Ramos (cell line): Measurements from ENCODE around the gene POLQ.
"Not testable (repeated sequence)": the region's sequence is repeated elsewhere in the genome, so short reads cannot be mapped to it uniquely, and the experiment has no call there.

Experiments used
- in situ Hi-C: fragments of 300-500 bp; cut with MboI; formaldehyde crosslinking; loops from one replicate; pipeline ENCODE4 v1.14.3; 2022; ENCODE audit warnings: low sequenced_read_pairs; ENCODE audit not compliant: unreplicated experiment

Gene POLQ

DNA sequence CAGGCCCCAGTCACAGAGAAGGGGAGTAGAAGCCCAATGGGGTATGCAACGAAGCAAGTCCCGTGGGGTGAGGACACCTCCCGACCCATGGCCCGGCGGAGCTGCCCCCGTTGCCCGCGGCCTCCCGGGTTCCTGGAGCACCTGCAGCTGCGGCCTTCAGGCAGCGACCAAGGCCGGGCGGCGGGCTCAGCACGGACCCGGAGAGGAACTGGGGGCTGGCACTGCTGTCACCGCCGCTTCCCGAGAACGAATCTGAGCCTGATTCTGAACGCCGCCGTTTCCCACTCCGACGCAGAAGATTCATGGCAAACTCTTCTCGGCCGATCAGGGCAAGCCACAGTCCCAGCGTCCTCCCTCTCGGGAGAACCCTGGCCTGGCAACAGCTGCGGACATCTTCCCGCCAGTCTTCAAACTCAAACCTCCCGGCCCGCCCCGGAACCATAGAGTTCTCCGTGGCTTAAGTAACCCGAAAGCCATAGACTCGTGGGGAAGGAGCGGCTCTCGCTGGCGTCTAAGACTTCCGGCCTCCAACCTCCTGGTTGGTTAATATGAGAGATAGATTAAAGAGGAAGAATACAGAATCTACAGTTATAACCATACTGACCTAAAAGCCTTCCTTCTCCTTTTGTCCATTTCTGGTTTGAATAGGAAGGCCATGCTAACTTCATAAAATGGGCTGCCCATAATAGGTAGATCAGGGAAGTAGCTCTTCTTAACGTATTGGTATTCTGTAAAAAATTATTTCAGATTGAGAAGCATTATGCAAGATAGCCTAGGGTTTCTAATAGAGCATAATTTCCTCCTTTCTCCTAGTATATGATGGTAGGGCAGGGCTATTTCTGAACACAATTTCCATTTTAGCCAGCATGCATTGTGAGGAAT, at the start of gene POLQ:
TSS of gene POLQ (minus strand) at position 415 of the 882 bp plus-strand sequence. CDS start at position 304, 111 bp downstream.
- in situ Hi-C loops = loop anchor here (5.0 to 10.0 kb wide), 2 partner anchors 449 to 711 kb away; no protein-coding TSS in a partner anchor

- in situ Hi-C loops = no loop called here
These were observed 49.1 kb upstream of the POLQ start for GRCh38 chr3:121594850-121595249.

GRCh38 chr3:121593806-121594205, 48.0 kb upstream of the POLQ start:
- in situ Hi-C loops = not testable (repeated sequence)

GRCh38 chr3:121592856-121593702, 47.3 kb upstream of the POLQ start, which contains the start of gene FBXO40:
Gene FBXO40 (plus strand): TSS chr3:121593379. CDS start chr3:121620576, 27,197 bp downstream.
- in situ Hi-C loops = no loop called here

GRCh38 chr3:121584418-121584817, 38.6 kb upstream of the POLQ start:
- in situ Hi-C loops = no loop called here

GRCh38 chr3:121581691-121582090, 35.9 kb upstream of the POLQ start:
- in situ Hi-C loops = no loop called here

DNA sequence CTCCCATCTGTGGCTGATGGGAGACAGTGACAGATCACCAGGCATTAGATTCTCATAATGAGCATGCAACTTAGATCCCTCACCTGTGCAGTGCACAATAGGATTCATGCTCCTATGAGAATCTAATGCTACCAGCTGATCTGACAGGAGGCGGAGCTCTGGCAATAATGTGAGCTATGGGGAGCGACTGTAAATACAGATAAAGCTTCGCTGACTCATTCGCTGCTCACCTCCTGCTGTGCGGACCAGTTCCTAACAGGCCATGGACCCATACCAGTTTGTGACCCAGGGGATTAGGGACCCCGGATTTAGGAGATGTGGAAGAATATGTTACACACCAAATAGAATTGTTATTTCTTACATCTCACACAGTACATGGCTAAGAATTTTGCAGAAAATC, 28.7 kb upstream of the POLQ start:
- in situ Hi-C loops = loop anchor here (25.0 kb wide), 2 partner anchors 538 to 1113 kb away; partner anchors contain the start of gene PARP14

DNA sequence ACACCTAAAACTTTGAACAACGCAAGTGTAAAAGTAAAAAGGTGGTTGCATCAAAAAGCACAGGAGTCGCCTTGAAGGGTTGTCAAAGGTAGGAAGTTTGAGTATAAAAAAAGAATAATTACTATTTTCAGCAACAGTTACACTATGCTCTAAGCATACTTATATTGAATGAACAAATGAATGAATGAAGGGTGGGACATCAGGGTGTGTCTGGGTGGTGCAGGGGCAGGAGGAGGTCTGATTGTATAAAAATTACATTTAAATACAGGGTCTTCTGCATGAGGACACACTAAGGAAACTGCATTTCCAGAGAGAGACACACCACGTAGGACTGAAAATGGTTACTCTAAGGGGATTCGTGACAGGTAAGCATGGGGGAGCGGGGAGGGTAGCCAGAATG, 21.9 kb upstream of the POLQ start, which contains the start of gene ARGFX:
TSS of gene ARGFX (plus strand) at position 301 of the 400 bp plus-strand sequence. CDS start 2,765 bp downstream, outside the sequence.
- in situ Hi-C loops = loop anchor here (25.0 kb wide), 2 partner anchors 545 to 1120 kb away; partner anchors contain the start of gene PARP14

DNA sequence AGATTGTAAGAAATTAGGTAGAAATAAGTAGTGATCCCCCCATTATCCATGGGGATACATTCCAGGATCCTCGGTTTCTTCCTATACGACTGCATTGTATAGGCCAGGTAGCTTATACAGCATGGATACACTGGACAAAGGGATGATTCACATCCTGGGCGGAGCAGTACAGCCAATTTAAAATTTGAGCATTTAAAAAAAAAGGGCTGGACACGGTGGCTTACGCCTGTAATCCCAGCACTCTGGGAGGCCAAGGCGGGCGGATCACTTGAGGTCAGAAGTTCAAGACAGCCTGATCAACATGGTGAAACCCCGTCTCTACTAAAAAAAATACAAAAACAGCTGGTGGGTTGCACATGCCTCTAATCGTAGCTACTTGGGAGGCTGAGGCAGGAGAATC, 21.0 kb upstream of the POLQ start:
- in situ Hi-C loops = loop anchor here (25.0 kb wide), 2 partner anchors 546 to 1121 kb away; partner anchors contain the start of gene PARP14

GRCh38 chr3:121562148-121562547, 16.4 kb upstream of the POLQ start:
- in situ Hi-C loops = loop anchor here (25.0 kb wide), 2 partner anchors 550 to 1125 kb away; partner anchors contain the start of gene PARP14

- in situ Hi-C loops = loop anchor here (25.0 kb wide), 2 partner anchors 555 to 1130 kb away; partner anchors contain the start of gene PARP14
These were observed 11.7 kb upstream of the POLQ start for GRCh38 chr3:121557426-121557934.

GRCh38 chr3:121552797-121553196, 7.0 kb upstream of the POLQ start:
- in situ Hi-C loops = loop anchor here (25.0 kb wide), 2 partner anchors 560 to 1135 kb away; partner anchors contain the start of gene PARP14

GRCh38 chr3:121552379-121552778, 6.6 kb upstream of the POLQ start:
- in situ Hi-C loops = loop anchor here (25.0 kb wide), 2 partner anchors 560 to 1135 kb away; partner anchors contain the start of gene PARP14

GRCh38 chr3:121545049-121545573, 677 bp downstream of the POLQ start:
- in situ Hi-C loops = loop anchor here (5.0 to 10.0 kb wide), 2 partner anchors 450 to 712 kb away; no protein-coding TSS in a partner anchor

- in situ Hi-C loops = loop anchor here (10.0 kb wide), 1 partner anchor 452 kb away; no protein-coding TSS in a partner anchor
These were observed 2.9 kb downstream of the POLQ start for GRCh38 chr3:121542924-121543323.

GRCh38 chr3:121531269-121531668, 14.5 kb downstream of the POLQ start:
- in situ Hi-C loops = no loop called here

GRCh38 chr3:121529308-121529707, 16.5 kb downstream of the POLQ start:
- in situ Hi-C loops = no loop called here

GRCh38 chr3:121520510-121520909, 25.3 kb downstream of the POLQ start:
- in situ Hi-C loops = no loop called here

- in situ Hi-C loops = no loop called here
These were observed 27.7 kb downstream of the POLQ start for GRCh38 chr3:121517953-121518655.
